Dedifferentiated amniotic fluid mesenchymal stem cell (primary cell): ENCODE results near the gene KRT85.
"Not testable (repeated sequence)": the region's sequence is repeated elsewhere in the genome, so short reads cannot be mapped to it uniquely, and the experiment has no call there.

ENCODE experiments used
- DNase-seq: peaks from one replicate; pipeline ENCODE4 v3.0.0-alpha.2; 2016; ENCODE audit errors: extremely low spot score

KRT85 gene

DNA sequence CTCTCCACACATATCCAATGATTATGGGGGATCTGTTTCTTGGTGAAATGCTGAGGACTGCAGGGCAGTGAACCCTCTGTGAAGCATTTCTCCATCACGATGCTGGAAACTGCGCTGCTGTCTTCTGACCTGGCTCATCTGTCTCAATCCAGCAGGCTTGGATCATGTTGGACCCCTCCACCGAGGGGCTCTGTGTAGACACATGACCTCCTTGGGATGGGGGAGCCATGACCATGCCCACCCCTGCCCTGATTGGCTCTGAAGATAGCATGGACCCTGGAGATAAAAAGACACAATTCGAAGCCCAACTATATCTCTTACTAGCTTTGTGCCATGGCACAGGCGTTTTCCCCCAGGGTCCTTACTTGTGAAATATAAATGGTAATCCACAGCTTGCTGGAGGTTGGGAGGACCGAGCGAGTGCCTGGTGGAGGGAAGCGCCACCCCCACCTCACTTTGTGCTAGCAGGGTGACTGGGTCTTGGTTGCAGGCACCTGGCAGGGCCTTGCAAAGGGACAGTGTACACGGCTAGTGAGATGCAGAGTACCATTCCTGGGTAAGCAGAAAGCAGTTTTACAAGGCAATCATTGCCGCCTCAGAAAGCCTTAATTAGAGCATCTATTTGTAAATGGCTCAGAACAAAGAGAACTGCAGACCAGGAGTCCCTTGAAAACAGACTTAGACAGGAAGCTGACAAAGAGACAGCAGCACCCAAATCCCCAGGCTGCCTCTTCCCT lies 43.7 kb downstream of the KRT85 start:
- DNase-seq = no peak

DNA sequence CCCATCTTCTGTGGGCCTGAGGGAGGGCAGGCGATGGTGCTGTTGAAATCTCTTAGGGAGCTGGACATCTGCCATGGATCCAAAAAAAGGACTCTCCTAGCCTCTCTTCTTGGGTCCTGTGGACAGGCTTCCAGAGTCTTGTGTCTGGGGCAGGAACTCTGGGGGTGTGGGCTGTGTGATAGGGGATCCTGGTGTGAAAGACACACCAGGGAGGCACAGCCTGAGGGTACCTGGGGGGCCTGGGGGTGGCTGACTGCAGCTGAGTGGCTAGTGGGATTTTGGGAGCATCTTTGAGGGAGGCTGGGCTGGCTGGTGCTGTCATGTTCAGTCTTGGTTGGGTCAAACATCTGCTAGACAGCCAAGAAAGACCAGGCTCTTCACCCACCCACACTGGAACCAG lies 44.3 kb downstream of the KRT85 start:
- DNase-seq = no peak

- no peak for DNase-seq
Observed at GRCh38 chr12:52322069-52322468, 45.2 kb downstream of the KRT85 start.

GRCh38 chr12:52321418-52321817 lies 45.9 kb downstream of the KRT85 start:
- DNase-seq = no peak

DNA sequence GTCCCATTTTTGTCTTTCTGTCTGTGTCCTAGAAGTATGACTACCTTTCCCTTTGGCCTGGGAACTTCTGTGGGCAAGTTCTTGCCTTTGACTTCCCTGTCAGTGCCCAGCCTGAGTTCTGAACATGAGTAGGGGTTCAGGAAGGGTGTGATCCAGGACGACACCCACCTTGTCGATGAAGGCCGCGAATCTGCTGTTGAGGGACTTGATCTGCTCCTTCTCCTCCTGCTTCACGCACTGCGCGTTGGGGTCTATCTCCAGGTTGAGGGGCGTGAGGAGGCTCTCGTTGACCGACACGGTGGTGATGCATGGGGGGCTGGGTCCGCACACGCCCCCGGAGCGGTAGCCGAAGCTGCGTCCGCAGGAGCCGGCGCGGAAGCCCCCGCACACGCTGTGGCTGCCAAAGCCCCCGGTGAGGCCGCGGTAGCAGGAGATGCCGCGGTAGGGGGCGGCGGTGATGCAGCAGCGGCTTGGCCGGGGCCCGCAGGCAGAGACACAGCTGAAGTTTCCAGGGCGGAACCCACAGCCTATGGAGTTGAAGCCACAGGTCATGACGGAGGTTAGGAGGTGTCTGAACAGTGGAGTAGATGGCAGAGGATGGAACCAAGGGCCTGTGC lies 46.4 kb downstream of the KRT85 start, which contains the start of gene KRT83:
Gene KRT83 (minus strand): TSS at position 615 of the 617 bp plus-strand sequence. CDS start 63 bp downstream, at position 552.
- no peak for DNase-seq

DNA sequence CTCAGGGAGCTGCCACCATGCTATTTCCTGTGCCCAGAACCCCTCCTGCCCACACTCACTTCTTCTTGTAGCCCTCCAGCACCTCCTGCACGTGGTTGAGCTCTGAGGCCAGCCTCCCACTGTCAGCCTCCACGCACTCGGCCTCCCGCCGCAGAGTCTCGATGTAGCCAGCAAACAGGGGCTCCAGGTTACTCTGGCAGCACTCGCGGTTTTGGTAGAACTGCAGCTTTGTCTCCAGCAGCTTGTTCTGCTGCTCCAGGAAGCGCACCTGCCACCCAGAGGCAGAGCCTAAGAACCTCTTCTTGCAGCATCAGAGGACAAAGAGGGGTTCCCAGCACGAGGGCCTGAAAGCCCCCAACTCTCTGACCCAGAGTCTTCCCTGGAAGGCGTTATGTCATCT lies 48.2 kb downstream of the KRT85 start:
- no peak for DNase-seq

GRCh38 chr12:52318241-52318990 lies 48.9 kb downstream of the KRT85 start:
- DNase-seq = no peak

DNA sequence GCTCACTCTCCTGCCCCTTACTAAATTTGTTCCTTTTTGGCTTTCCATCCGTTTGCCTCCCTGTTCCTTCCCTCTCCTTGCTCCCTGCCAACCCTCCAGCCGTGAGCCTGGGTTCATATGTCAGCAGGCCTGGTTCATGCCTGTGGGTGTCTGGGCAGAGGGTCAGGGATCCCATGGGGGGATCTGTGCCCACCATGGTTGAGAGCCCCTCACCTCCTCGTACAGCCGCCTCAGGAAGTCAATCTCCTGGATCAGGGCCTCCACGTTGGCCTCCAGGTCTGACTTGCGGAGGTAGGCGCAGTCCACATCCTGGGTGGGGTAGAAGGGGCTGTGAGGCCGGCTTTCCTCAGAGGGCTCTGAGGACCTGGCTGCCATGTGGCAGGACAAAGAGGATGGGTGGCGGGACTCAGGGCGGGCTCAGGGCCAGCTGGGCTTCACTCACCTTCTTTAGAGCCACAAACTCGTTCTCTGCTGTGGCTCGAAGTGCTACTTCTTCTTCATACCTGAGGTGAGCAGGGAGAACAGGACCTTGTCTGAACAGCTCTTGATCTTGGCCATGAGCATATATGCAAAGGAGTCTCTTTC lies 49.7 kb downstream of the KRT85 start:
- DNase-seq = no peak

GRCh38 chr12:52316701-52317100 lies 50.6 kb downstream of the KRT85 start:
- DNase-seq = no peak

GRCh38 chr12:52316290-52316689 lies 51.0 kb downstream of the KRT85 start:
- DNase-seq = no peak

GRCh38 chr12:52315721-52316120 lies 51.6 kb downstream of the KRT85 start:
- not testable (repeated sequence) for DNase-seq

GRCh38 chr12:52314511-52314910 lies 52.8 kb downstream of the KRT85 start:
- no peak for DNase-seq

- no peak for DNase-seq
Observed at GRCh38 chr12:52313926-52314325, 53.4 kb downstream of the KRT85 start.

DNA sequence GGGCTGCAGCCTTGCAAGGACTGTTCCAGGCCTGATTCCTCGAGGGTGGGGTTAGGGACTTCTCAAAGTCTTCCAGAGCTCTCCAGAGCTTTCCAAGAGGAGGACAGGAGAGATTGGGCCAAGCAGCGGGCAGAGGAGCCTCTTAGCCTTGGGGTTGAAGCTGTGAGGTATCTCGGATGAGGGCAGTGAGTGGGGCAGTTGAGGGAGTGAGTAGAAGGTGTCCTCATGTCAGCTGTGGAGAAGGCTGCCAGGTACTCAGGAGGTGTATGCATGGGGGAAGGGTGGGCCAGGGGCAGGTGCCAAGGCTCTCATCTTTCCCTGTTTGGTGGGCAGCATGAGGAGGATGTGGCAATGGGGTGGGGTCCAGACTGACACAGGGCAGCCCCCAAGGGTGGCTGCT lies 53.8 kb downstream of the KRT85 start:
- DNase-seq = no peak

GRCh38 chr12:52312086-52312485 lies 55.2 kb downstream of the KRT85 start:
- DNase-seq = no peak

DNA sequence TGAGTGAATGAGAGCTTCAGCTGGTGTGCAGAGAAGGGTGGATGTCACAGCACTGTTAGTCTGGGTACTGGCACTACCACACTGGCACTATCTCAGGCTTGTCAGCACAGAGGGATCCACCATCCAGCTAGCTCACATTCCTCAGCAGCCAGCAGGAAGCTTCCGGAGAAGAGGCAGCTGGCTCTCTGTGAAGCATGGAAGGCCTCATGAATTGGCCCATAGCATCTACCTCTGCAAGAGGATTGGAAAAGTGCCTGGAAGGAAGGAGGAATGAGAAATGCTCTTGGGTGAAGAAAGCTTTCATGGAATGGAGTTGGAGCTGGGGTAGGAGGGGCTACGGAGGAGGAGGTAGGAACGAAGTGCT lies 56.0 kb downstream of the KRT85 start:
- no peak for DNase-seq

DNA sequence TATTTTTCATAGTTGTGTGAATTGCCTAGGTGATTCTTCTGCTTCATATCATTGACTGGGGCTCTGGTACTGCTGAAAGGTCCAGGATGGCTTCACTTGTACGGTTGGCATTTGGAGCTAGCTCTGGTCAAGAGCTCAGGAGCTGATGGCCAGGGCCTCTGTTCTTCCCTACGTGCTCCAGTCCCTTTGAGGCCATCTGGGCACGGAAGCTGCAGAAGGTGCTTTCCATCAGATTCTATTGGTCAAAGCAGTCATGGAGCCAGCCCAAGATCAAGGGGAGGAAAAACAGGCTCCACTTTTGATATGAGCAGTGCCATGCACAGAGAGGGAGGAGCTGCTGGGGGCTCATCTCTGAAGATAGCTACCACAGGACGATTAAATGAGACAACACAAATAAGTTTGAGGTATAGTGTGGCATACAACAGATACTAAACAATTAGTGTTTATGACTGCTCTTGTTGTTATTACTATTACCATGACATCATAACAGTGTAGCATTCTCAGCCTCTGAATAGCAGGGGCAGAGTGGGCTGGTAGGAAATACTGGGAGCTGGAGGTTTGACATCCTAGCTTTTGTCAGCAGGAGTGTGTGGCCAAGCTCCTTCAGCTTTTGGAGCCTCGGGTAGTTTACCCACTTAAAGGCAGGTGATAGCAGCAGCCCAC lies 56.5 kb downstream of the KRT85 start:
- DNase-seq = no peak
